HL-60 (cell line): ENCODE results near the gene GDPD1.

ENCODE experiments used
- DNase-seq, 2 experiments: peaks; one replicate each; pipeline ENCODE4 v3.0.0-alpha.2; 2010 to 2020; ENCODE audit warnings: low read depth in 1 of 2, low spot score in 1 of 2
- H3K27ac ChIP-seq: fragments of 250-450 bp; sonication (Bioruptor Pico); replicated peaks from 2 replicates; pipeline ENCODE4 v1.5.1; 2020; ENCODE audit warnings: mild to moderate bottlenecking, moderate library complexity
- H3K27me3 ChIP-seq: fragments of 250-450 bp; sonication (Bioruptor Pico); 2 replicates; pipeline ENCODE4 v1.5.1; 2021; ENCODE audit warnings: mild to moderate bottlenecking, moderate library complexity; ENCODE audit not compliant: insufficient read depth, poor library complexity, severe bottlenecking
- H3K4me3 ChIP-seq: replicated peaks from 2 replicates; pipeline ENCODE4 v1.5.1; 2011; ENCODE audit warnings: mild to moderate bottlenecking, control low read depth, low read length; ENCODE audit not compliant: insufficient read depth
- GABPA ChIP-seq: IDR thresholded peaks from 2 replicates; pipeline ENCODE4 v1.6.1; 2012; ENCODE audit warnings: low read depth
- POLR2AphosphoS5 ChIP-seq: IDR thresholded peaks from 2 replicates; pipeline ENCODE4 v1.6.1; 2012; ENCODE audit warnings: low read depth
- SPI1 ChIP-seq: IDR thresholded peaks from 2 replicates; pipeline ENCODE4 v1.6.1; 2012; ENCODE audit warnings: low read depth, mild to moderate bottlenecking, borderline replicate concordance
- TF ChIP-seq, protein P1 (sequence below): IDR thresholded peaks from 2 replicates; pipeline ENCODE4 v1.6.1; 2012; ENCODE audit warnings: low read depth; ENCODE audit not compliant: insufficient replicate concordance
- TF ChIP-seq, protein P2 (sequence below): IDR thresholded peaks from one replicate; pipeline ENCODE4 v1.5.1; 2011; ENCODE audit warnings: low read length, control low read depth, inconsistent platforms; ENCODE audit not compliant: insufficient read depth

Gene GDPD1

DNA sequence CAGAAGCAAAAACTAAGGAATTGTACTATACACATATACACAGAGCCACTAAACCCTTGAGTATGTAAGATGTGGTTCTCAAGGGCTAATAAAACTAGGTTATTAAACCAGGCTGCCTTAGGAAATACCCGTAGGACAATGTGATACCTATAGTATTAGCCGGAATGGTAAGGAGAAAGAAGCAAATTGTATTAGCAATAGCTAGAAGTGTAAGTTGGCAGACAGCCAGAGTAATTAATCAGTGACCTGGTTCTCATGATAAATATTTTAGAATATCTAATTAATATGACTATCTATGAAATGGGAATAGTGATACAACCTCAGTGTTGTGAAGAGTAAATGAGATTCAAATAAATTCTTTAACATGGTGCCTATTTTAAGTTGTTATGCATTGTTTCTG, 18.6 kb downstream of the GDPD1 start:
- DNase-seq, result no peak
- Histone ChIP-seq H3K27ac (no peak overlapping the region), H3K4me3 (no peak overlapping the region), H3K27me3 (no peaks in the 10 kb centered on the region)
- TF ChIP-seq POLR2AphosphoS5 (no peak), SPI1 (no peak), GABPA (no peak)
- TF ChIP-seq, protein P1, sequence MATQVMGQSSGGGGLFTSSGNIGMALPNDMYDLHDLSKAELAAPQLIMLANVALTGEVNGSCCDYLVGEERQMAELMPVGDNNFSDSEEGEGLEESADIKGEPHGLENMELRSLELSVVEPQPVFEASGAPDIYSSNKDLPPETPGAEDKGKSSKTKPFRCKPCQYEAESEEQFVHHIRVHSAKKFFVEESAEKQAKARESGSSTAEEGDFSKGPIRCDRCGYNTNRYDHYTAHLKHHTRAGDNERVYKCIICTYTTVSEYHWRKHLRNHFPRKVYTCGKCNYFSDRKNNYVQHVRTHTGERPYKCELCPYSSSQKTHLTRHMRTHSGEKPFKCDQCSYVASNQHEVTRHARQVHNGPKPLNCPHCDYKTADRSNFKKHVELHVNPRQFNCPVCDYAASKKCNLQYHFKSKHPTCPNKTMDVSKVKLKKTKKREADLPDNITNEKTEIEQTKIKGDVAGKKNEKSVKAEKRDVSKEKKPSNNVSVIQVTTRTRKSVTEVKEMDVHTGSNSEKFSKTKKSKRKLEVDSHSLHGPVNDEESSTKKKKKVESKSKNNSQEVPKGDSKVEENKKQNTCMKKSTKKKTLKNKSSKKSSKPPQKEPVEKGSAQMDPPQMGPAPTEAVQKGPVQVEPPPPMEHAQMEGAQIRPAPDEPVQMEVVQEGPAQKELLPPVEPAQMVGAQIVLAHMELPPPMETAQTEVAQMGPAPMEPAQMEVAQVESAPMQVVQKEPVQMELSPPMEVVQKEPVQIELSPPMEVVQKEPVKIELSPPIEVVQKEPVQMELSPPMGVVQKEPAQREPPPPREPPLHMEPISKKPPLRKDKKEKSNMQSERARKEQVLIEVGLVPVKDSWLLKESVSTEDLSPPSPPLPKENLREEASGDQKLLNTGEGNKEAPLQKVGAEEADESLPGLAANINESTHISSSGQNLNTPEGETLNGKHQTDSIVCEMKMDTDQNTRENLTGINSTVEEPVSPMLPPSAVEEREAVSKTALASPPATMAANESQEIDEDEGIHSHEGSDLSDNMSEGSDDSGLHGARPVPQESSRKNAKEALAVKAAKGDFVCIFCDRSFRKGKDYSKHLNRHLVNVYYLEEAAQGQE, result no peak
- TF ChIP-seq, protein P2, sequence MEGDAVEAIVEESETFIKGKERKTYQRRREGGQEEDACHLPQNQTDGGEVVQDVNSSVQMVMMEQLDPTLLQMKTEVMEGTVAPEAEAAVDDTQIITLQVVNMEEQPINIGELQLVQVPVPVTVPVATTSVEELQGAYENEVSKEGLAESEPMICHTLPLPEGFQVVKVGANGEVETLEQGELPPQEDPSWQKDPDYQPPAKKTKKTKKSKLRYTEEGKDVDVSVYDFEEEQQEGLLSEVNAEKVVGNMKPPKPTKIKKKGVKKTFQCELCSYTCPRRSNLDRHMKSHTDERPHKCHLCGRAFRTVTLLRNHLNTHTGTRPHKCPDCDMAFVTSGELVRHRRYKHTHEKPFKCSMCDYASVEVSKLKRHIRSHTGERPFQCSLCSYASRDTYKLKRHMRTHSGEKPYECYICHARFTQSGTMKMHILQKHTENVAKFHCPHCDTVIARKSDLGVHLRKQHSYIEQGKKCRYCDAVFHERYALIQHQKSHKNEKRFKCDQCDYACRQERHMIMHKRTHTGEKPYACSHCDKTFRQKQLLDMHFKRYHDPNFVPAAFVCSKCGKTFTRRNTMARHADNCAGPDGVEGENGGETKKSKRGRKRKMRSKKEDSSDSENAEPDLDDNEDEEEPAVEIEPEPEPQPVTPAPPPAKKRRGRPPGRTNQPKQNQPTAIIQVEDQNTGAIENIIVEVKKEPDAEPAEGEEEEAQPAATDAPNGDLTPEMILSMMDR, result no peak

DNA sequence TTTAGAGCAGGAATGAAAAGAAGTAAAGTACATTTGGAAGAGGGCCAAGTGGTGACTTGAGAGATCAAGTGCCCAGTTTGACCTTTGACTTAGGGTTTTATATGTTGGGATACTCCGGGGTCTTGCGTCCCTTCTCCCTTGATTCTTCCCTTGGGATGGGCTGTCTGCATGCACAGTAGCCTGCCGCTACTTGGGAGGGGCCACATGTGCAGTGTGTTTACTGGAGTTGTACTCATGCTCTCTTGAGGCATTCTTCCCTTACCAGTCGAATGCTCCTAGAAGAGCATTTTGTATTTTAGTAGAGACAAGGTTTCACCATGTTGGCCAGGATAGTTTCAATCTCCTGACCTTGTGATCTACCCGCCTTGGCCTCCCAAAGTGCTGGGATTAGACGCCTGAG, 23.8 kb downstream of the GDPD1 start:
- Histone ChIP-seq H3K4me3 (no peak overlapping the region), H3K27ac (no peak overlapping the region), H3K27me3 (no peaks in the 10 kb centered on the region)
- no peak for DNase-seq
- TF ChIP-seq POLR2AphosphoS5, result no peak
- no peak for TF ChIP-seq SPI1
- TF ChIP-seq GABPA, result no peak
- TF ChIP-seq, protein P2, result no peak
- TF ChIP-seq, protein P1, result no peak

DNA sequence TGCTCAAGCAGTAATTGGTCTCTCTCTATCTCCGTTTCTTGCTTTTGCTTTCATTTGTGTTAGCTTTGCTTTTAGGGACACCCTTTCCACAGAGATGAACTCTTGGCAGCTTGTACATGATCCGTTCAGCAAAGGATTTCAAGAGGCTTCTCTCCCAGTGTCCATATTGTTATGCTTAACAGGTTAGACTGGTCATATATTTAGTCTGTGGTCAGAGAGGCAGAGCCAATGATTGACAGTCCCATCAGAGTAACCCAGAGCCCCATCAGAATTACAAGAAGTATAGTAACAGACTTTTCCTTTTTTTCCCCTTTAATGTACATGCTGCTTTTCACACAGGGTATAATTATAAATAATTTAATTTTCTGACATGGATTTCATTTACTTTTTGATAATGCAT, 34.4 kb downstream of the GDPD1 start:
- no peak overlapping the region for H3K27ac ChIP-seq
- no peak for TF ChIP-seq SPI1
- TF ChIP-seq, protein P2, result no peak
- no peak for TF ChIP-seq GABPA
- TF ChIP-seq POLR2AphosphoS5, result no peak
- TF ChIP-seq, protein P1, result no peak
- no peaks in the 10 kb centered on the region for H3K27me3 ChIP-seq
- H3K4me3 ChIP-seq, result no peak overlapping the region
- DNase-seq, result no peak
